OCI-LY3 (cell line): ENCODE results near the gene HECW1.
A peak's percentile ranks its signal among the peaks of the same experiment; 100 is the strongest.

Experiments
- H2AFZ ChIP-seq: fragments of 200-600, 300-600 bp; shearing (Covaris generic); 2 replicates; pipeline ENCODE4 v1.6.0; 2014; ENCODE audit warnings: antibody characterized with exemption, low read depth, low read length
- H3K27ac ChIP-seq: fragments of 200-600, 300-600 bp; sonication (generic); 2 replicates; pipeline ENCODE4 v1.5.1; 2014; ENCODE audit warnings: mild to moderate bottlenecking, low read length, moderate library complexity, mixed read lengths
- H3K27me3 ChIP-seq: fragments of 200-600, 300-600 bp; sonication (generic); 2 replicates; pipeline ENCODE4 v1.6.1; 2014; ENCODE audit warnings: low read depth, low read length, mixed read lengths
- H3K36me3 ChIP-seq: fragments of 200-600, 300-600 bp; sonication (generic); replicated peaks from 2 replicates; pipeline ENCODE3; 2014; ENCODE audit warnings: low read depth, low read length, mixed read lengths
- H3K4me1 ChIP-seq: fragments of 300-600, 200-600 bp; sonication (generic); 2 replicates; pipeline ENCODE4 v1.6.1; 2014; ENCODE audit warnings: low read length, mixed read lengths
- H3K4me2 ChIP-seq: fragments of 200-600, 300-600 bp; sonication (generic); 2 replicates; pipeline ENCODE4 v1.6.1; 2014; ENCODE audit warnings: low read length, mixed read lengths
- H3K4me3 ChIP-seq: fragments of 300-600, 200-600 bp; sonication (generic); 2 replicates; pipeline ENCODE4 v1.5.1; 2014; ENCODE audit warnings: antibody characterized with exemption, mild to moderate bottlenecking, low read length, moderate library complexity
- H3K79me2 ChIP-seq: fragments of 300-600, 200-600 bp; shearing (Covaris generic); 2 replicates; pipeline ENCODE4 v1.6.1; 2014; ENCODE audit warnings: mild to moderate bottlenecking, low read length, mixed read lengths
- H3K9ac ChIP-seq: fragments of 300-600, 200-600 bp; shearing (Covaris generic); 2 replicates; pipeline ENCODE4 v1.6.0; 2014; ENCODE audit warnings: mild to moderate bottlenecking, low read length, moderate library complexity
- H3K9me3 ChIP-seq: fragments of 200-600, 300-600 bp; shearing (Covaris generic); 2 replicates; pipeline ENCODE4 v1.6.1; 2014; ENCODE audit warnings: low read length, mixed read lengths; ENCODE audit not compliant: insufficient read depth
- H4K20me1 ChIP-seq: fragments of 200-600, 300-600 bp; sonication (generic); 2 replicates; pipeline ENCODE4 v1.6.1; 2016; ENCODE audit warnings: low read length, mixed read lengths; ENCODE audit not compliant: insufficient read depth
- EZH2phosphoT487 ChIP-seq: fragments of 200-600 bp; shearing (Covaris generic); IDR thresholded peaks from 2 replicates; pipeline ENCODE4 v1.6.1; 2018; ENCODE audit warnings: antibody characterized with exemption, mixed run types, low read depth
- TF ChIP-seq, protein P1 (sequence below): fragments of 200-600, 300-600 bp; sonication (generic); IDR thresholded peaks from 2 replicates; pipeline ENCODE4 v1.5.1; 2014; ENCODE audit warnings: antibody characterized with exemption, low read length, low read depth

Gene HECW1

GRCh38 chr7:43248961-43249822, 136.7 kb downstream of the HECW1 start:
- Histone ChIP-seq H3K9ac (no peak overlapping the region), H3K36me3 (no peaks in the 10 kb centered on the region), H3K79me2 (no peaks in the 10 kb centered on the region), H3K4me3 (no peak overlapping the region), H4K20me1 (no peaks in the 10 kb centered on the region), H2AFZ (no peak overlapping the region), H3K4me2 (no peak overlapping the region), H3K9me3 (no peaks in the 10 kb centered on the region), H3K27ac (no peak overlapping the region), H3K4me1 (no peaks in the 10 kb centered on the region), H3K27me3 (no peaks in the 10 kb centered on the region)
- no peak for TF ChIP-seq EZH2phosphoT487
- TF ChIP-seq, protein P1, sequence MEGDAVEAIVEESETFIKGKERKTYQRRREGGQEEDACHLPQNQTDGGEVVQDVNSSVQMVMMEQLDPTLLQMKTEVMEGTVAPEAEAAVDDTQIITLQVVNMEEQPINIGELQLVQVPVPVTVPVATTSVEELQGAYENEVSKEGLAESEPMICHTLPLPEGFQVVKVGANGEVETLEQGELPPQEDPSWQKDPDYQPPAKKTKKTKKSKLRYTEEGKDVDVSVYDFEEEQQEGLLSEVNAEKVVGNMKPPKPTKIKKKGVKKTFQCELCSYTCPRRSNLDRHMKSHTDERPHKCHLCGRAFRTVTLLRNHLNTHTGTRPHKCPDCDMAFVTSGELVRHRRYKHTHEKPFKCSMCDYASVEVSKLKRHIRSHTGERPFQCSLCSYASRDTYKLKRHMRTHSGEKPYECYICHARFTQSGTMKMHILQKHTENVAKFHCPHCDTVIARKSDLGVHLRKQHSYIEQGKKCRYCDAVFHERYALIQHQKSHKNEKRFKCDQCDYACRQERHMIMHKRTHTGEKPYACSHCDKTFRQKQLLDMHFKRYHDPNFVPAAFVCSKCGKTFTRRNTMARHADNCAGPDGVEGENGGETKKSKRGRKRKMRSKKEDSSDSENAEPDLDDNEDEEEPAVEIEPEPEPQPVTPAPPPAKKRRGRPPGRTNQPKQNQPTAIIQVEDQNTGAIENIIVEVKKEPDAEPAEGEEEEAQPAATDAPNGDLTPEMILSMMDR, result no peak

- Histone ChIP-seq H4K20me1 (no peaks in the 10 kb centered on the region), H2AFZ (no peak overlapping the region), H3K4me2 (no peak overlapping the region), H3K4me3 (no peak overlapping the region), H3K27ac (no peak overlapping the region), H3K9ac (no peak overlapping the region), H3K27me3 (no peaks in the 10 kb centered on the region), H3K4me1 (no peaks in the 10 kb centered on the region), H3K79me2 (no peaks in the 10 kb centered on the region), H3K9me3 (no peaks in the 10 kb centered on the region), H3K36me3 (no peaks in the 10 kb centered on the region)
- TF ChIP-seq EZH2phosphoT487, result no peak
- TF ChIP-seq, protein P1, result no peak
Measured at GRCh38 chr7:43249823-43250145, 137.3 kb downstream of the HECW1 start.

GRCh38 chr7:43260980-43261878, 148.8 kb downstream of the HECW1 start:
- Histone ChIP-seq H4K20me1 (no peaks in the 10 kb centered on the region), H3K27ac (no peak overlapping the region), H3K27me3 (no peaks in the 10 kb centered on the region), H3K9ac (peak overlapping the region; percentile 12; the same call in 1 of the 2 replicates), H3K4me3 (peak overlapping the region; percentile 59), H3K79me2 (no peaks in the 10 kb centered on the region), H3K9me3 (no peaks in the 10 kb centered on the region), H2AFZ (peak overlapping the region; percentile 96), H3K36me3 (no peaks in the 10 kb centered on the region), H3K4me2 (peak overlapping the region; percentile 81), H3K4me1 (peaks cover 15% of the 10 kb centered on the region)
- TF ChIP-seq, protein P1, result peak; percentile 99
- TF ChIP-seq EZH2phosphoT487, result no peak

DNA sequence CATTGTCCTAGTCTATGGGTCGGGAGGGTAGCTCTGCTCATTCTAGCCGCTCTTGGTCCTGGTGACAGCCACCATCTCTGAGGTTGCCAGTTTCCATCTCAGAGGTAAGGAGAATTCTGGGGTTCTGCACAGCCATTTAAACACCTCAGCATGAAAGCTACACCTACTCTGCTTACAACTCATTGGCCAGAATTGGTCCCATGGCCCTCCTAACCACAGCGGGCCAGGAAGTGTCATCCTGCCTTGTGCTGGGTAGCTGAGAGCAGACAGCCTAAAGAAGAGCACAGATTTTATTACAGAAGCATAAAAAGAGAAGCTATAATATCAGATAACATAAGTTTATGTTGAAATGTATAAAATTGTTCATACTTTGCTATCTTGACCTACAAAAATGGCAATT, 152.7 kb downstream of the HECW1 start:
- Histone ChIP-seq H3K4me3 (no peak overlapping the region), H3K9ac (no peak overlapping the region), H3K27ac (no peak overlapping the region), H3K9me3 (no peaks in the 10 kb centered on the region), H3K36me3 (no peaks in the 10 kb centered on the region), H3K27me3 (no peaks in the 10 kb centered on the region), H2AFZ (no peak overlapping the region), H3K4me1 (peaks cover 9% of the 10 kb centered on the region), H3K79me2 (no peaks in the 10 kb centered on the region), H3K4me2 (no peak overlapping the region), H4K20me1 (no peaks in the 10 kb centered on the region)
- no peak for TF ChIP-seq EZH2phosphoT487
- TF ChIP-seq, protein P1, result no peak
